Limb (tissue), 2 donors: ENCODE results near the gene CFAP45.

ENCODE experiments used
- DNase-seq, 2 donors: peaks; one replicate each; pipeline ENCODE4 v3.0.0-alpha.2; 2016; ENCODE audit errors: extremely low spot score in 2 of 2

The CFAP45 gene

DNA sequence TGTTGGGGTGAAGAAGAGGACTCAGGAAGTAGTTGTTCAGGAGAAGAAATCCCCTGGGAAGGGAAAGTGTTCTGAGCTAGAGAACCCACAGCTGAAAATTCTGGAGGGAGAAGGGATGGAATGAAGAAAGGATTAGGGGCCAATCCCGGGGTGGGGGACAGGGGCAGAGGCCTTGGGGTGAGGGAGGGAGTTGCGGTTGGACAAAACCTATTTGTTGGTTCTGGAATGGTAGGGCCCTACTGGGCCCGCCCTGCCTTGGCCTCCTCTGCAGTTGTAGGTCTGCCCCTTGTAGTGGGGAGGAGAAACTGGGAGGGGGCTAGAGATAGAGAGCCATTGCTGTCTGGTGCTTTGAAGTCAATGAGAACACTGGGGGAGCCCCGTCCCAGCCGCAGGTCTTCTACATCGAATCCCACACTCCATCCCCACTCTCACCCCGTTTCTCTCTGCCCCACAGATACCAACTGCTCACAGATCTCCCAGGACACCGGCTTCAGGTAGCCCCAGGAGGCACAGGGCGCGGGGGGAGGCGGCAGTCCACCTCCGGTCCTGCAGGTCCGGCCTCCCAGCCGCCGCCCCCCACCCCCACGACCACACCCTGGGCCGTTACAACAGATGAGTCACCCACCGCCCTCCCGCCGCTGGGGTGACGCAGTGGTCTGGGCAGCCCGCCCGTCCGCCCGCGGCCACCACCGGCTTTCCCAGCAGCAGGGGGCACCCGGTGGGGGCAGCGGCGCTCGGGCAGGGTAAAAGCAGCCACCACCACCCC lies 24.2 kb upstream of the CFAP45 start:
- peak; percentile 47 to 85 for DNase-seq

- peak; percentile 83 to 84 for DNase-seq
These were observed 23.4 kb upstream of the CFAP45 start for GRCh38 chr1:159923203-159924024.

DNA sequence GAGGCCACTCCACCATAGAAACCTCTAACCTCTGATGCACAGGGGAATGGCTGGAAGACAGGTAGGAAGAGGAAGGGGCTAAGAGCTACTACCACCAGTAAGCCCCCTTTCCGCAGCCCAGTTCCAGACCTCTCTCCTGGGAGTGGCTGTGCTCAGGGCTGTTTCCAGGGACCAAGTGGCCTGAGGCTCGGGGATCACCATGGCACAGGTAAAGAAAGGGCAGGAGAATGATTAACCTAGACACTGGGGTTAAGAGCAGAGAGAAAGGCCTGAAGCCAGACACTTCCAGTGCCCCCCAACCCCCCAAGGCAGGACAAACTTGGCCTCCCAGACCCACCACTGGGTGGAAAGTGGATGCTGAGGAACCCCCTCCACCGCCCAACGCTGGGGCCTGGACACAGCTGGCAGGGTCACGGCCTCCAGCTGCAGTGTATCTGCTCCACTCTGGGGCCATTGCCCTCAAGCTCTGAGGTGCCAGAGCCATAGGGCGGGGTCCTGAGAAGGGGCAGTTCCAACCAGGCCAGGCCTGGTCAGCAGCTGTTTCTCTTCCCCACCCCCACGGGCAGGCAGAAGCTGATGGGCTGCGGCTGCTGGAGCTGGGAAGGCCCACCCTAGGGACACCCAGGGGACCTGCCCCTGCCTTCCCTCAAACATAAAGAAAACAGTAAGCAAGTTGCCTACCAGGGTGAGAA lies 22.7 kb upstream of the CFAP45 start:
- peak; percentile 51 to 55 for DNase-seq

- no peak for DNase-seq
These were observed 21.9 kb upstream of the CFAP45 start for GRCh38 chr1:159921700-159922504.

- DNase-seq = no peak
These were observed 21.3 kb upstream of the CFAP45 start for GRCh38 chr1:159921251-159921650.

DNA sequence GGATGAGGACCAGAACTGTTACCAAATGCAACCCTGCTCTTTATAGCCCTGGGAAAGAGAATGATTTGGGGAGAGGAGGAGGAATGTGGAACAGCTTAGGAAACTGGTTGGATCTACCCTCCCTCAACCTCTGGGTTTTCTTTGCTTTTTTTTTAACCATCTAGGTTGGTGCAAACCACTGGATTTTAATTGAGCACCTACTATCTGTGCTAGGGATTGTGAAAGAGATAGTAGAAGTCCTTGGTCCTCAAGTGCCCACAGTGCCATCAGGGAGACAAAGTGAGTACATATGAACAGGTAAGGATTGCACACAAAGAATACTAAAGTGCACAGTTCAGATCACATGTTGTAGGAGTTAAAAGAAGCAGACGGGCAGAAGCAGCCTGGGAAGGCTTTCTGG lies 20.7 kb upstream of the CFAP45 start:
- DNase-seq = no peak

DNA sequence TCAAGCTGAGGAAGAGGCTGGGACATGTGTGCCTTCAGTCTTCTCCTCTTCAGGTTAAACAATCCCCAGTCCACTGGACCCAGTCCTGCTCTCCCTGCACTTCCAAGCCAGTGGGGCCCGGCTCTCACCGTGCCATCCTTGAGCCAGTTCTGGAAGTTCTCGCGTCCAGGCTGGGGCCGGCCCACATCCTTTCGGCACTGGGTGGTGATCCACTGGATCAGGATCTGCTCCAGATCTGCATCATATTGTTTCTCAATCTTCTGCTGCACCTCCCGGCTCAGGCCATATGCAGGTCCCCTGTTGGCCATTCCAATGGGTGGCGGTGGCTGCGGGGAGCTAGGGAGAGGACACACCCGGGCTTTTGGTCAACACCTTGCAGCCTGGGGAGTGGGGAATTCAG lies 20.2 kb upstream of the CFAP45 start:
- no peak for DNase-seq

- no peak for DNase-seq
These were observed 19.4 kb upstream of the CFAP45 start for GRCh38 chr1:159919236-159919865.

DNA sequence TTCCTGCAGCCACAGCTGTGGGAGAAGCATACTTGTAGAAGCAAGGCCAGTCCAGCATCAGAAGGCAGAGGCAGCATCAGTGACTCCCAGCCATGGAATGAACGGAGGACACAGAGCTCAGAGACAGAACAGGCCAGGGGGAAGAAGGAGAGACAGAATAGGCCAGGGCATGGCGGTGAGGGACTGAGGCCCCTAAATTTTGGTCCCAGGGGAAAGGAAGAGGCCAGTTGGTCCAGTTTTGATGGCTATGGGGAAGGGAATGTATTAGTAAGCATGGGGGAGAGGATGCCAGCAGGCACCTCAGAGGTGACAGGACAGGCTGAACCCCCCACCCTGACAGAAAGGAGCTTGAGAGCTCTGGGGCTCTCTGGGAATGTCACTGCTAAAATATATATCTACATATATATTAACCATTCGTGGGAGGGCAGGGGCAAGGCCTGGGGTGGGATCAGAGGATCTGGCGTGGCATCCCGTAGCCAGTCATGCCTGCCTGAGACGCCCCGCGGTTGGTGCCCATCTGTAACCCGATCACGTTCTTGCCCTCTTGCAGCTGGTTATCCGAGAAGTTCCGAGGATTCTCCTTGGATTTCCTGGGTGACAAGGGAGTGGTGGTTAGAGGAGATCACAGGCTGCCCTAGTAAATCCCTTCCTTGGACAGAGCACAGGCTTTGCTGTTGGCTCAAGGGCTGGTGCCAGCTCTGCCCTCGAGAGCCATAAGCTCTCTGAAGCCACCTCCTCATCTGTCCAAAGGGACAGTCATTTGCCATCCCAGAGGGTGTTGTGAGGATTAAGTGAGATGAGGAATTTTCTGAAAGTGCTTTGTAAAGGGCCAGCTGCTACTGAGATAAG lies 18.6 kb upstream of the CFAP45 start:
- no peak for DNase-seq

- DNase-seq = no peak
These were observed 17.8 kb upstream of the CFAP45 start for GRCh38 chr1:159917533-159918351.

DNA sequence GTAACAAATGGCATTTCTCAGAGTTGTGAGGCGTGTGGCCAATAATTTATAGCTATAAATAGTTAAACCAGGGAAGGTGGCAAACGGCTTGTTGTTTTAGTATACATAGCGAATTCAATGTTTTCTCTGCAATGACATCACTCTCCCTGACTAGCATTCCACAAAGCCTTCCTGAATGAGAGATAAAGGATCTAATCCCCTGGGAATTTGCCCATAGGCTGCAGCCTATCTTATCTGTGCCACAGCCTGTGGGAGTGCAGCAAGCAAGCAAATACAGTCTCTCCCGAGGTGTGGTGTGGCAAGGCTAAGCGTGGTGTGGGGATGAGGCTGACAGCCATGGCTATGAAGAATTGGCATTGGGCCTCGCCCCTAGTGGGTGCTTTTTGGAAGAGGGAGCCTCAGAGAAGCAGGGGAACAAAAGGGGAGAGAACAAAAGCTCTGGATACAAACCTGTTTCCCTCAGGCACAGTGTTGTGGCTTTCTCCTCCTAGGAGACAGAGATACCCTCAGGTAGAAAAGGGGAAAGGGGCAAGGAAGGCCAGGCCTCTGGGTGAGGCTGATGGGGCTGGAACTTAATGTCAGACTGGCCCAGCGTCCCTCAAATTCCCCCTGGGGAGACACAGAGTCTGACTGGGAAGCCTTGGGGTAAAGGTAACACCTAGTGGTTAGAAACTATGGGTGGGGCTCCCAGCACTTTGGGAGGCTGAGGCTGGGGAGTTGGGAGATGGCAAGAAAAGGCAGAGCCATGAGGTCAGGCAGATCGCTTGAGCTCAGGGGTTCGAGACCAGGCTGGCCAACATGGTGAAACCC lies 16.5 kb upstream of the CFAP45 start:
- DNase-seq = peak in 1 of 2 donors; percentile 54

GRCh38 chr1:159915571-159916241 lies 15.7 kb upstream of the CFAP45 start:
- no peak for DNase-seq

DNA sequence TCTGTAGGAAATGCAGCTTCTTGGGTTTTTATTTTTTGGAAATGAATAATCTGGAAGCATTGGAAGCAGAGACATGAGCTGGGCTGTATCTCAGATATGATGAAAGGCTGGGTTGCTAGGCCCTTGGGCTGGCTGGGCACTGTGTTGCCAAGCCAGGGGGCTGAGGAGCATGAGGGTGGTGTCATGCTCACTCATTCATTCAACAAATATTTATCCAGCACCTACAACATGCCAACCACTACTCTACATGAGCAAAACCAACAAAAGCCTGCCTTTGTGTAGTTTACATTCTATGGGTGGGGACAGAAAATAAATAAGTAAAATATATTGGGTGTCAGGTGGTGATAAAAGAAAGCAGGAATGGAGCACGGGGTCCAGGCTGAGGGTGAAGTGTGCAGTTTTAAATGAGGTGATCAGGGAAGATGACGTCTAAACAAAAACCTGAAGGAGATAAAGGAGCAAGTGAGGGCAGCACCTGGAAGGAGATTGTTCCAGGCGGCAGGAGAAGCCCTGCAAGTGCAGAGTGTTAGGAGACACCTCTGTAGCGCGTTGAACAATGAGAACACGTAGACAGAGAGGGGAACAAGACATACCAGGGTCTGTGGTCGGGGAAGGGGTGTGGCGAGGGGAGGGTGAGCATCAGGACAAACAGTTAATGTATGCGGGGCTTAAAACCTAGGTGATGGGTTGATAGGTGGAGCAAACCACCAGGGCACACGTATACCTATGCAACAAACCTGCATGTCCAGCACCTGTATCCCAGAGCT lies 14.5 kb upstream of the CFAP45 start:
- no peak for DNase-seq

DNA sequence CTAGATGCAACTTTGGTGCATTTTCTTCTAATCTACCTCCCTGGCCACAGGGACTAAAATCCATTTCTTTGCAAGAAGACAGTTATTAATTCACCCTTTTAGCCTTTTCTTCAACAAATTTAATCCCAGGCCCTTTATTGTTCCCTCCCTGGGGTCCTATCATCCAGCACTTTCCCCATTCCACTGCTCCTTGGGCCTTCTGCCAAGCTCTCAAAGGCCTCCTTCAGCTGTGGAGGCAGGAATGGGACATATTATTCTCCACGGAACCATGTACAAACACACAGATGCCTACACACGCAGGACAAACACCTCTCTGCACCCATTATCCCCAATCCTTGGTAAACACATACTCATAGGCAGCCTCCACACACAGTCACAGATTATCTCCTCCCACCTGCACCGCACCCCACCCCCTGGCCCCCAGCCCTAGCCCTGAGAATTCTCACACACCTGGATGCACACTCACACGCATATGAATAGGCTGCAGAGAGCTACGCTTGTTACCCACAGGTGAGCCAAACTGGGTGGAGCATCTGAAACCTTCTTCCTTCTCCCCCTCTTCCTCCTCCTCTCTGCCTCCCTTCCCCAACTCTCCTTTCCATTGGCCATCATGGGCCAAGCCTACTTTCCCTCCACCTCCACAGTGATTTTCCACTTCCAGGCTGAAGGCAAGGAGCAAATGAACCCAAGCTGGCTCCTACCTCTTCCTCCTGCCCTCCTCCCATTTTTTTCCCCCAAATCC lies 13.7 kb upstream of the CFAP45 start:
- no peak for DNase-seq

DNA sequence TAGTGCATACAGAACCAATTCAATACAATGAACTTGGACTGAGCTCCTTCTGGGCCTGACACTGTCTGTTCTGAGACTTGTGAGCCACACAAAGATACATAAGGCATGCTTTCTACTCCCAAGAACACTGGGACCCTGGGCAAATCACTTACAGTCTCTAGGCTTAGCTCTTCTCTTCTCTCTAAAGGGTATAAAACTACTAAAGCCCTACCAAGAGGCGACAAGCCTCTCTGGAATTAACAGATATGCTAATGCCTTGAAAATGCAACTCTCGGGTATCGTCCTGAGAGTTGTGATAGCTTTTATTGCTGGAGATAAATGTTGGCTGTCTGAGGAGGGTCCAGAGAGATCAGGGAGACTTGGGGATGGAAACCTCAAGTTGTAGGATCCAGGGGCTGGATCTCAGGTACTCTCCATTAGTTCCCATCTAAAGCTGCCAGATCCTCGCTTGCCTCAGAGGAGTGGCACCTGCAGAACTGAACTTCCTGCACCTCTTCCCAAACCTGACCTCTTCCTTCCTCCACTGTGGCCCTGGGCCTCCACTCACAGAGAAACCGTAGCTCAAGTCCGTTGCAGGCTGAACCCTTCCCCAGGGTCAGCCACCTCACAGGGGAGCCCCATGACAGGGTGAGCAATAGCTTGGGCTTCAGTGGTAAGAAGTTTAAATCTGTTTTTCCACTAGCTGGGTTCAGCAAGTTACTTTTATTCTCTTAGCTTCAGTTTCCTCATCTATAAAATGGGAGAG lies 11.5 kb upstream of the CFAP45 start:
- DNase-seq = no peak
